ENCODE results near the gene RFX3.

RFX3 gene

GRCh38 chr9:3526165-3526996, 580 bp upstream of the RFX3 start:
- CTCF ChIA-PET = interaction anchor here (1.2 to 2.3 kb wide), 8 partner anchors 15 to 917 kb away, joined by 3 to 8 read pairs (median 4); no protein-coding TSS in a partner anchor
- DNase-seq (ENCODE audit: extremely low spot score) = peak; percentile 79
- TF ChIP-seq, protein P1, sequence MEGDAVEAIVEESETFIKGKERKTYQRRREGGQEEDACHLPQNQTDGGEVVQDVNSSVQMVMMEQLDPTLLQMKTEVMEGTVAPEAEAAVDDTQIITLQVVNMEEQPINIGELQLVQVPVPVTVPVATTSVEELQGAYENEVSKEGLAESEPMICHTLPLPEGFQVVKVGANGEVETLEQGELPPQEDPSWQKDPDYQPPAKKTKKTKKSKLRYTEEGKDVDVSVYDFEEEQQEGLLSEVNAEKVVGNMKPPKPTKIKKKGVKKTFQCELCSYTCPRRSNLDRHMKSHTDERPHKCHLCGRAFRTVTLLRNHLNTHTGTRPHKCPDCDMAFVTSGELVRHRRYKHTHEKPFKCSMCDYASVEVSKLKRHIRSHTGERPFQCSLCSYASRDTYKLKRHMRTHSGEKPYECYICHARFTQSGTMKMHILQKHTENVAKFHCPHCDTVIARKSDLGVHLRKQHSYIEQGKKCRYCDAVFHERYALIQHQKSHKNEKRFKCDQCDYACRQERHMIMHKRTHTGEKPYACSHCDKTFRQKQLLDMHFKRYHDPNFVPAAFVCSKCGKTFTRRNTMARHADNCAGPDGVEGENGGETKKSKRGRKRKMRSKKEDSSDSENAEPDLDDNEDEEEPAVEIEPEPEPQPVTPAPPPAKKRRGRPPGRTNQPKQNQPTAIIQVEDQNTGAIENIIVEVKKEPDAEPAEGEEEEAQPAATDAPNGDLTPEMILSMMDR (IDR thresholded peaks at IDR 0.05; ENCODE audit: control extremely low read depth, extremely low read depth, low read depth, missing control alignments) = no peak
- POLR2A ChIA-PET = interaction anchor here (0.6 to 2.2 kb wide), 9 partner anchors 10 to 90 kb away, joined by 3 to 10 read pairs (median 4); no protein-coding TSS in a partner anchor

GRCh38 chr9:3525096-3525835, 535 bp downstream of the RFX3 start:
- CTCF ChIA-PET = no interaction called here

GRCh38 chr9:3521966-3522365, 3.8 kb downstream of the RFX3 start:
- DNase-seq (ENCODE audit: extremely low spot score) = peak; percentile 9
- TF ChIP-seq, protein P1 (IDR thresholded peaks at IDR 0.05; ENCODE audit: control extremely low read depth, extremely low read depth, low read depth, missing control alignments) = no peak
- CTCF ChIA-PET = interaction anchor here (0.9 to 1.1 kb wide), 2 partner anchors 13 to 55 kb away, joined by 3 read pairs; no protein-coding TSS in a partner anchor
- POLR2A ChIA-PET = no interaction called here

More at GRCh38 chr9:3525096-3525835, 535 bp downstream of the RFX3 start:
- POLR2A ChIA-PET = interaction anchor here (0.5 to 1.4 kb wide), 2 partner anchors 9 to 52 kb away, joined by 3 to 4 read pairs; no protein-coding TSS in a partner anchor
- TF ChIP-seq, protein P1 (IDR thresholded peaks at IDR 0.05; ENCODE audit: control extremely low read depth, extremely low read depth, low read depth, missing control alignments) = no peak
- peak; percentile 16 for DNase-seq (ENCODE audit: extremely low spot score)

DNA sequence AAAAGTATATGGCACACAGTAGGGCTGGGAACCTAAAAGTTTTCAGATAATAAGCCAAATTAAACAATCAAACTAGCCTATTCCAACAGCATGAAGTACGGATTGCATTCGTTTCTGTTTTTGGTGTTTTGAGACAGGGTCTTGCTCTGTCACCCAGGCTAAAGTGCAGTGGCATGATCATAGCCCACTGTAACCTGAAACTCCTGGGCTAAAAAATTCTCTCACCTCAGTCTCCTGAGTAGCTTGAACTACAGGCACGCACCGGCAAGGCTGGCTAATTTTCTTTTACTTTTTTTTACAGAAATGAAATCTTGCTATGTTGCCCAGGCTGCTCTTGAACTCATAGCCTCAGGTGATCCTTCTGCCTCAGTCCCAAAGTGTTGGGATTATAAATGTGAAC, 5.2 kb downstream of the RFX3 start:
- CTCF ChIA-PET = interaction anchor here (1.3 kb wide), 1 partner anchor 23 kb away, joined by 3 read pairs; no protein-coding TSS in a partner anchor
- TF ChIP-seq, protein P1 (IDR thresholded peaks at IDR 0.05; ENCODE audit: control extremely low read depth, extremely low read depth, low read depth, missing control alignments) = no peak

GRCh38 chr9:3517377-3518048, 8.3 kb downstream of the RFX3 start:
- ChIA-PET POLR2A (no interaction called here), CTCF (interaction anchor here (1.2 to 1.6 kb wide), 2 partner anchors 23 to 40 kb away, joined by 3 to 9 read pairs; no protein-coding TSS in a partner anchor)
- TF ChIP-seq, protein P1 (IDR thresholded peaks at IDR 0.05; ENCODE audit: control extremely low read depth, extremely low read depth, low read depth, missing control alignments) = no peak
- no peak for DNase-seq (ENCODE audit: extremely low spot score)

More for the DNA sequence above, 5.2 kb downstream of the RFX3 start:
- DNase-seq (ENCODE audit: extremely low spot score) = no peak
- POLR2A ChIA-PET = no interaction called here

Data from GM10248 (cell line).